Panc1 (cell line): ENCODE results near the gene FOXF2. TPM values are rescaled to one million over a fixed set of nuclear protein-coding genes. Genes with fewer than 3 reads are reported as not detected.

Source experiments
- ATAC-seq: fragments of 200-7000 bp; cut with Tn5 transposase; 2 replicates; pipeline ENCODE4 v1.9.1; 2020; ENCODE audit warnings: mild to moderate bottlenecking, moderate library complexity
- BruUV-seq: library from RNA; stranded (reverse); fragments of 400-500 nt; replicated peaks from 2 replicates; lab custom pipeline; 2021; lab: Mats Ljungman, UMichigan
- CTCF ChIA-PET: fragments of 300-600 bp; sonication (Branson Sonifier 250); formaldehyde crosslinking; loops from one replicate; lab custom pipeline; 2022; ENCODE audit warnings: antibody characterized with exemption; lab: Charles Lee
- POLR2A ChIA-PET: fragments of 300-600 bp; sonication (Branson Sonifier 250); formaldehyde crosslinking; loops from one replicate; lab custom pipeline; 2022; ENCODE audit warnings: antibody characterized with exemption; lab: Charles Lee
- DNase-seq: peaks from one replicate; pipeline ENCODE4 v3.0.0-alpha.2; 2010; ENCODE audit warnings: low read depth, low spot score
- H3K27ac ChIP-seq: 2 replicates; pipeline ENCODE4 v1.5.1; 2011; ENCODE audit warnings: mild to moderate bottlenecking, low read length, inconsistent platforms
- H3K27me3 ChIP-seq: fragments of 200-500 bp; sonication (Bioruptor generic); 2 replicates; pipeline ENCODE4 v1.6.0; 2014; ENCODE audit warnings: low read length, inconsistent platforms; ENCODE audit not compliant: control insufficient read depth, insufficient read depth
- H3K36me3 ChIP-seq: fragments of 200-500 bp; sonication (Bioruptor generic); 2 replicates; pipeline ENCODE4 v1.5.1; 2014; ENCODE audit warnings: inconsistent platforms, mild to moderate bottlenecking, low read length, moderate library complexity; ENCODE audit not compliant: control insufficient read depth, insufficient read depth
- H3K4me1 ChIP-seq: 2 replicates; pipeline ENCODE4 v1.5.1; 2011; ENCODE audit warnings: inconsistent platforms, mild to moderate bottlenecking, low read length, moderate library complexity; ENCODE audit not compliant: control insufficient read depth, insufficient read depth
- H3K4me3 ChIP-seq, 2 experiments: 2 replicates each; pipeline ENCODE4 v1.5.1; 2011 to 2012; ENCODE audit warnings: low read depth in 2 of 2, low read length in 2 of 2, mild to moderate bottlenecking in 2 of 2, inconsistent platforms in 1 of 2, moderate library complexity in 1 of 2
- H3K9me3 ChIP-seq: fragments of 200-500 bp; sonication (Bioruptor generic); 2 replicates; pipeline ENCODE4 v1.5.1; 2014; ENCODE audit warnings: low read depth, mild to moderate bottlenecking, inconsistent platforms, low read length, moderate library complexity; ENCODE audit not compliant: control insufficient read depth, insufficient read depth
- CTCF ChIP-seq: fragments of 450-650 bp; IDR thresholded peaks from 2 replicates; pipeline ENCODE4 v1.5.1; 2017; ENCODE audit warnings: mild to moderate bottlenecking
- POLR2AphosphoS5 ChIP-seq: IDR thresholded peaks from 2 replicates; pipeline ENCODE4 v1.6.1; 2012; ENCODE audit warnings: mild to moderate bottlenecking, low read depth, low read length, moderate library complexity
- REST ChIP-seq, 2 experiments: IDR thresholded peaks; 2 replicates each; pipeline ENCODE4 v1.6.1; 2011 to 2012; ENCODE audit warnings: low read depth in 2 of 2, control low read depth in 1 of 2, low read length in 1 of 2, mild to moderate bottlenecking in 1 of 2, moderate library complexity in 1 of 2; ENCODE audit not compliant: insufficient read depth in 1 of 2
- SIN3A ChIP-seq: IDR thresholded peaks from 2 replicates; pipeline ENCODE4 v1.6.1; 2012; ENCODE audit warnings: low read depth, mild to moderate bottlenecking, low read length, moderate library complexity, borderline replicate concordance; ENCODE audit not compliant: insufficient read depth
- TCF7L2 ChIP-seq: IDR thresholded peaks from 2 replicates; pipeline ENCODE4 v1.6.1; 2011; ENCODE audit warnings: mild to moderate bottlenecking, low read depth, low read length, inconsistent platforms
- in situ Hi-C: cut with HindIII; loops from 2 replicates; pipeline ENCODE4 v1.10.0; 2016; ENCODE audit warnings: low sequenced_read_pairs, low pct_unique_long_range_greater_than_20kb
- intact Hi-C: fragments of 100-400 bp; cut with micrococcal nuclease; formaldehyde crosslinking; loops from one replicate; pipeline ENCODE4 v1.10.0; 2022; ENCODE audit not compliant: unreplicated experiment
- total RNA-seq: library from RNA; stranded (reverse); gene quantifications from one replicate; pipeline ENCODE4 v1.2.1, GENCODE V29; 2021; ENCODE audit not compliant: unreplicated experiment

The FOXF2 gene
- total RNA-seq, 1 experiment from 2014 or later = 12.7 TPM

GRCh38 chr6:1391800-1392309, 2.5 kb downstream of the FOXF2 start:
- TSS peak; percentile 86 for BruUV-seq
- POLR2A ChIA-PET = no interaction called here
- Histone ChIP-seq H3K9me3 (no peaks in the 10 kb centered on the region), H3K4me3 (peak overlapping the region; percentile 52 to 64), H3K27ac (peak overlapping the region; percentile 61; the same call in 1 of the 2 replicates), H3K27me3 (no peaks in the 10 kb centered on the region), H3K4me1 (peaks cover 17% of the 10 kb centered on the region), H3K36me3 (no peaks in the 10 kb centered on the region)
- TF ChIP-seq CTCF (no peak), TCF7L2 (no peak), POLR2AphosphoS5 (no peak), SIN3A (no peak), REST (IDR thresholded peaks at IDR 0.05; ENCODE audit: insufficient read depth in 1 of 2, low read depth in 2 of 2, low read length in 1 of 2) (no peak)
- ATAC-seq (no peak), DNase-seq (no peak)
- in situ Hi-C loops (no loop called here), intact Hi-C loops (no loop called here)
- CTCF ChIA-PET = no interaction called here

GRCh38 chr6:1392813-1393640, 3.7 kb downstream of the FOXF2 start:
- no peak for DNase-seq
- no peak for TF ChIP-seq CTCF
- no peak for TF ChIP-seq POLR2AphosphoS5
- TF ChIP-seq SIN3A = no peak
- TF ChIP-seq TCF7L2 = no peak
- no peak for TF ChIP-seq REST (IDR thresholded peaks at IDR 0.05; ENCODE audit: insufficient read depth in 1 of 2, low read depth in 2 of 2, low read length in 1 of 2)
- Histone ChIP-seq H3K27me3 (no peaks in the 10 kb centered on the region), H3K4me1 (peaks cover 18% of the 10 kb centered on the region), H3K27ac (no peak overlapping the region), H3K9me3 (no peaks in the 10 kb centered on the region), H3K36me3 (no peaks in the 10 kb centered on the region), H3K4me3 (no peak overlapping the region)
- ATAC-seq = no peak
- BruUV-seq = no TSS peak
- CTCF ChIA-PET = no interaction called here
- in situ Hi-C loops = no loop called here
- POLR2A ChIA-PET = no interaction called here
- intact Hi-C loops = no loop called here
